ENCODE measurements around the gene MASP2. TPM values are rescaled to one million over a fixed set of nuclear protein-coding genes. Genes with fewer than 3 reads are reported as not detected.

MASP2 gene
- total and polyA plus RNA-seq, 2 donors (not counting 1 experiment from before 2014, with no cell fraction given) = 0.06 TPM; not detected in 1

DNA sequence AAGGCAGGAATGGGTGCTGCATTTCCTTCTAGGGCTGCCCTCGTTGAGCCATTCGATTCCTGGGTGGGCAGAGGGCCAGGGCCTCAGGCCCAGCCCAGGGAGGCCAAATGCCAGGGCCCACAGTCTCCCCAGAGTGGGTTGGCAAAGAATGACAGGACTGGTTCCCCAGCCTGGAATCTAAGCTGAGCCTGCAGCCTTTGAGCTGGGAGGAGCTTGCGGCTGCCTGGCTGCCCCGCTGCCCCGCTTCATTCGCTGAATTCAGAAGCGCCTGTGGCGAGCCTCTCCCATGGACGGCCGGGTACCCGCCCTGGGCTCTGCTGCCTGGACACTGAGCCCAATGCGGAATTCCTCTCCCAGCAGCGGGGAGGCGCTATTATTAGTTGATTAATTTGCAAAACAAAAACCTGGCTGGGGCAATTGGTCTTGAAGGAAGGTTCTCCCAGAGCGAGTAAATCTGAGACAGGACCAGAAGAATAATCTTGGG lies 66.9 kb downstream of the MASP2 start:
- ATAC-seq (ENCODE audit: low read depth) = no peak
- Histone ChIP-seq H3K27ac (ENCODE audit: low read length in 2 of 2) (no peak overlapping the region), H3K4me1 (ENCODE audit: control insufficient read depth in 2 of 2, insufficient read depth in 2 of 2, low read length in 2 of 2) (no peaks in the 10 kb centered on the region), H3K79me2 (ENCODE audit: control insufficient read depth, insufficient read depth, low read length) (no peaks in the 10 kb centered on the region), H2AFZ (ENCODE audit: insufficient read depth, low read depth, low read length, poor library complexity, severe bottlenecking) (no peak overlapping the region), H3K27me3 (replicated peaks in 1 of 4; ENCODE audit: control extremely low read depth in 1 of 4, control insufficient read depth in 3 of 4, insufficient read depth in 4 of 4, low read length in 3 of 4) (peaks cover 0 to 18% (median 2%) of the 10 kb centered on the region in 4 experiments), H3K4me3 (ENCODE audit: control extremely low read depth in 1 of 5, extremely low read depth in 1 of 5, insufficient read depth in 1 of 5, low read depth in 2 of 5, low read length in 4 of 5) (no peak overlapping the region), H3K9me3 (ENCODE audit: control extremely low read depth in 1 of 3, control insufficient read depth in 2 of 3, insufficient read depth in 1 of 3, low read length in 2 of 3) (no peaks in the 10 kb centered on the region), H3K36me3 (replicated peaks in 1 of 2; ENCODE audit: control extremely low read depth in 1 of 2, control insufficient read depth in 1 of 2, extremely low read depth in 1 of 2, insufficient read depth in 2 of 2, low read length in 1 of 2) (no peaks in the 10 kb centered on the region), H3K4me2 (replicated peaks; ENCODE audit: low read depth, low read length, poor library complexity, severe bottlenecking) (no peak overlapping the region), H4K20me1 (ENCODE audit: control insufficient read depth, insufficient read depth, low read length, poor library complexity, severe bottlenecking) (no peaks in the 10 kb centered on the region), H3K9ac (ENCODE audit: low read length) (no peak overlapping the region)
- POLR2A ChIA-PET = no interaction called here
- no peak overlapping the region for H3K27ac Mint-ChIP-seq
- TF ChIP-seq, protein P1, sequence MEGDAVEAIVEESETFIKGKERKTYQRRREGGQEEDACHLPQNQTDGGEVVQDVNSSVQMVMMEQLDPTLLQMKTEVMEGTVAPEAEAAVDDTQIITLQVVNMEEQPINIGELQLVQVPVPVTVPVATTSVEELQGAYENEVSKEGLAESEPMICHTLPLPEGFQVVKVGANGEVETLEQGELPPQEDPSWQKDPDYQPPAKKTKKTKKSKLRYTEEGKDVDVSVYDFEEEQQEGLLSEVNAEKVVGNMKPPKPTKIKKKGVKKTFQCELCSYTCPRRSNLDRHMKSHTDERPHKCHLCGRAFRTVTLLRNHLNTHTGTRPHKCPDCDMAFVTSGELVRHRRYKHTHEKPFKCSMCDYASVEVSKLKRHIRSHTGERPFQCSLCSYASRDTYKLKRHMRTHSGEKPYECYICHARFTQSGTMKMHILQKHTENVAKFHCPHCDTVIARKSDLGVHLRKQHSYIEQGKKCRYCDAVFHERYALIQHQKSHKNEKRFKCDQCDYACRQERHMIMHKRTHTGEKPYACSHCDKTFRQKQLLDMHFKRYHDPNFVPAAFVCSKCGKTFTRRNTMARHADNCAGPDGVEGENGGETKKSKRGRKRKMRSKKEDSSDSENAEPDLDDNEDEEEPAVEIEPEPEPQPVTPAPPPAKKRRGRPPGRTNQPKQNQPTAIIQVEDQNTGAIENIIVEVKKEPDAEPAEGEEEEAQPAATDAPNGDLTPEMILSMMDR (IDR thresholded peaks at IDR 0.05) = no peak
- no peak for TF ChIP-seq EZH2 (IDR thresholded peaks at IDR 0.05; ENCODE audit: borderline replicate concordance, insufficient read depth, low read depth, low read length, poor library complexity, severe bottlenecking)
- peaks cover 26% of the 10 kb centered on the region for H3K27me3 Mint-ChIP-seq
- no peaks in the 10 kb centered on the region for H3K9me3 Mint-ChIP-seq (ENCODE audit: insufficient read depth)
- WGBS (ENCODE audit: insufficient coverage) = 25% methylated on average over 14 of the region's 15 CpGs
- no peaks in the 10 kb centered on the region for H3K4me1 Mint-ChIP-seq
- H3K4me3 Mint-ChIP-seq = no peak overlapping the region
- DNase-seq = no peak
- CTCF ChIA-PET = no interaction called here
- intact Hi-C loops (cut with micrococcal nuclease) = no loop called here

DNA sequence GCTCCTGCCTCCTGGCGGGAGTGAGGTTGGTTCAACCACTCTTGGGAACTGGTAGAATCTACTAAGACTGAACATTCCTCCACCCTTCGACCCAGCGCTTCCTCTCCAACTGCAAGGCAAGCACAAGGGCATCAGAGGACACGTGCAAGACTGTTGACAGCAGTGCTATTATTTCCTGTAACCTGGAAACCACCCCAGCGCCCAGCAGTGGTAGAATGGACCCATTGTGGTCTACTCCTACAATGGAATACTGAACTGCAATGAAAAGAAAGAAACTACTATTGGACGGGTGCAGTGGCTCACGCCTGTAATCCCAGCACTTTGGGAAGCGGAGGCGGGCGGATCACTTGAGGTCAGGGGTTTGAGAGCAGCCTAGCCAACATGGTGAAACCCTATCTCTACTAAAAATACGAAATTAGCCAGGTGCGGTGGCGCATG lies 67.5 kb downstream of the MASP2 start:
- TF ChIP-seq, protein P1 (IDR thresholded peaks at IDR 0.05) = no peak
- no peak for TF ChIP-seq EZH2 (IDR thresholded peaks at IDR 0.05; ENCODE audit: borderline replicate concordance, insufficient read depth, low read depth, low read length, poor library complexity, severe bottlenecking)
- Histone ChIP-seq H3K79me2 (ENCODE audit: control insufficient read depth, insufficient read depth, low read length) (no peaks in the 10 kb centered on the region), H3K4me1 (ENCODE audit: control insufficient read depth in 2 of 2, insufficient read depth in 2 of 2, low read length in 2 of 2) (no peaks in the 10 kb centered on the region), H3K9me3 (ENCODE audit: control extremely low read depth in 1 of 3, control insufficient read depth in 2 of 3, insufficient read depth in 1 of 3, low read length in 2 of 3) (no peaks in the 10 kb centered on the region), H2AFZ (ENCODE audit: insufficient read depth, low read depth, low read length, poor library complexity, severe bottlenecking) (no peak overlapping the region), H3K36me3 (replicated peaks in 1 of 2; ENCODE audit: control extremely low read depth in 1 of 2, control insufficient read depth in 1 of 2, extremely low read depth in 1 of 2, insufficient read depth in 2 of 2, low read length in 1 of 2) (no peaks in the 10 kb centered on the region), H4K20me1 (ENCODE audit: control insufficient read depth, insufficient read depth, low read length, poor library complexity, severe bottlenecking) (no peaks in the 10 kb centered on the region), H3K27ac (ENCODE audit: low read length in 2 of 2) (no peak overlapping the region), H3K27me3 (replicated peaks in 1 of 4; ENCODE audit: control extremely low read depth in 1 of 4, control insufficient read depth in 3 of 4, insufficient read depth in 4 of 4, low read length in 3 of 4) (peaks cover 0 to 18% (median 2%) of the 10 kb centered on the region in 4 experiments), H3K9ac (ENCODE audit: low read length) (no peak overlapping the region), H3K4me2 (replicated peaks; ENCODE audit: low read depth, low read length, poor library complexity, severe bottlenecking) (no peak overlapping the region), H3K4me3 (ENCODE audit: control extremely low read depth in 1 of 5, extremely low read depth in 1 of 5, insufficient read depth in 1 of 5, low read depth in 2 of 5, low read length in 4 of 5) (no peak overlapping the region)
- CTCF ChIA-PET = interaction anchor here (0.6 kb wide), 1 partner anchor 857 kb away, joined by 3 read pairs; no protein-coding TSS in a partner anchor
- POLR2A ChIA-PET = no interaction called here
- 69% methylated on average over 7 of the region's 13 CpGs for WGBS (ENCODE audit: insufficient coverage)
- no peak overlapping the region for H3K4me3 Mint-ChIP-seq
- peaks cover 26% of the 10 kb centered on the region for H3K27me3 Mint-ChIP-seq
- no peak overlapping the region for H3K27ac Mint-ChIP-seq
- no peak for ATAC-seq (ENCODE audit: low read depth)
- no peaks in the 10 kb centered on the region for H3K9me3 Mint-ChIP-seq (ENCODE audit: insufficient read depth)
- H3K4me1 Mint-ChIP-seq = no peaks in the 10 kb centered on the region
- intact Hi-C loops (cut with micrococcal nuclease) = no loop called here
- DNase-seq = no peak
